HG03432 (cell line): ENCODE results near the gene NAA10.

Source experiments
- ATAC-seq: cut with Tn5 transposase; IDR thresholded peaks from one replicate; pipeline ENCODE4 v1.9.1; 2021; ENCODE audit warnings: mild to moderate bottlenecking, moderate library complexity; ENCODE audit not compliant: unreplicated experiment

Gene NAA10

DNA sequence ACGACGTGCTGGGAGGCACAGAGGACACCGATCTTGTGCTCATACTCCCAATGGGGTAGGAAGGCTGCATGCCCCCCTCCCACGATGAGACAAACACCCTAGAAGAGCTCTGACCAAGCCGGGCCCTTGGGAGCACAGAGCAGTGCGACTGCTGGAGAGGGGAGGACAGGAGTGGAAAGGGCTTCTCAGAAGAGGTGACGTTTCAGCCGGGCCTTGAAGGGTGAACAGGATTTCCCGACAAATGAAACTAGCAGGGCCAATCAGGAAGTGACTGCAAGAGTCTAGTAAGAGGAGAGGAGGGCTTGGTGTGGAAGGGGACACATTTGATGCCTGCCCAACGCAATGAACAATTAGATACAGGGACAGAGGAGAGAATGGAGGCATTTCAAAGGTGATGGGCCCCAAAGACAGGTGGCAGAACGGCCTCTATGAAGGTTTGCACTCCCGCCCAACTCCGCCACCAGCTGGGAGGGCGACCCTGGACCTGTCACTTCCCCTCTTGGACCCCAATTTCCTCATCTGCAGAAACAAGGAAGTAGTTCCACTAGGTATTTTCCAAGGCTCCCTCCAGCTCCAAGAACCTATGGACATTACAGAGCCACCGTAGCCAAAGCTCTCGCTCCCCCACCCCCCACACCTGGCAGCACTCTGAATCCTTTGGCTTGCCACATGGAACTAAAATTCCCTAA lies 32.8 kb upstream of the NAA10 start:
- no peak for ATAC-seq

DNA sequence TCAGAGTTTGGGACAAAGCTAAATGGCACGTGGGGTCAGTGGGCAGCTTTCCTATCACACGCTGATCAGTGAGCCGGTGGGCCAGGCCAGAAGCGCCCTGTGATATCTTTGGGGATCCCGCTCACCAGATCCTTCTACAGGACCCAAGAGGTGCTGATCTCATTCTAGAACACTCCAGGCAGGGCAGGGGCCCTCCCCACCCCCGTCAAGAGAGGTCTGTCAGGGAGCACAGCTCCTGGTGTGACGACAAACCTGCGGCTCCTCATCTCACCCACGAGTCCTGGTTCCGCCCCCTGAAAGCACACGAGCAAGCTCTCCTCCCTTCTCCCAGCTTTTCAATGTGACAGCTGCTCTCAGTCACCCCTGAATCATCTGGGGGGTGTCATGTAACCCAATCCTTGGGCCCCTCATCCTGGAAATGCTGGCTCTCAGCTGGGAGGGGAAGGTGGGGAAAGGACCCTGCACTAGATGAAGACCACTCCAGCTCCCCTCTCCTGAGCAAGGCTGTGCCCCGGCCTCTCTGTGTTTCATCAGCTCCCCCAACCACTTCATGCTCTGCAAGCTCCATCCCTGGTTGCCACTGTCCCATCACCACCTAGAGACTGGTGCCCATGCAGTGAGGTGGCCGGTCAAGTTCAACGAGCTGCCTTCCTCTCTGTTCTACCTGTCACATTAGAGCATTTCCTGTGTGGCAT lies 32.2 kb upstream of the NAA10 start:
- ATAC-seq = no peak

DNA sequence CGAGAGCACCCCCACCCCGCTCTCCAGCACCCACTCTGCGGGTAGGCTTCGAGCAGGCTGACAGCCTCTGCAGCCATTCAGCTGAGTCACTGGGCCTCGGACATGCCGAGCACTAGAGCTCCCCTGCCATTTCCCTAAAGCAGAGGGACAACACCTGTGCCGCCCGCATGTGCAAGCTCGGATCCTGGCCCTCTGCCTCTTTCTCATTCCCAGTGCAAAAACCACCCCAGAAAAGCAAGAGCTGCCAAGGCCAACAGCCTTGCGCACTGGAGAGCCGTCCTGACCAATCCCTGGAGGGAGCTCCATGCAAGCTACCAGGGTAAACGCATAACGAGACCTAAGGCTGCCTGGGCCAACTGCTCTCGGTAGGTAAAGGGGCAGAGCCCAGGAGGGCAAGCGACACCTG lies 31.4 kb upstream of the NAA10 start:
- ATAC-seq = no peak

DNA sequence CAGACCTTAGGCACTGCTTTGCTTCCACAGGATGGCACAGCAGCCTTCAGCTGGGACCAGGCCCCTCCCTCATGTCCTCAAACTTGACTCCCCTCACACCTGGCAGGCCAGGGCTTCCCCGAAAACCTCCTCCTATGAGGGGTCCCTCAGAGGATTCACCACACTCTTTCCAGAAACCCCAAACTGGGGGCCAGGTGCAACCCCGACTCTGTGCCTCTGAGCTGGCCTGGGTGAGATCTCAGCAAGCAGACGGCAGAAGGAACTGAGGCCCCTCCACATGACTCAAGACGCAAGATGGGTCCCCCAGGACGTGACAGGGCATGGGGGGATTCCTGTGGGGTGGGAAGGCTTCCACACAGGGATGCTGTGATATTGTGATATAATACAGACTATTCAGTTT lies 30.6 kb upstream of the NAA10 start:
- ATAC-seq = no peak

- ATAC-seq = no peak
These were observed 29.3 kb upstream of the NAA10 start for GRCh38 chrX:153964105-153964504.

DNA sequence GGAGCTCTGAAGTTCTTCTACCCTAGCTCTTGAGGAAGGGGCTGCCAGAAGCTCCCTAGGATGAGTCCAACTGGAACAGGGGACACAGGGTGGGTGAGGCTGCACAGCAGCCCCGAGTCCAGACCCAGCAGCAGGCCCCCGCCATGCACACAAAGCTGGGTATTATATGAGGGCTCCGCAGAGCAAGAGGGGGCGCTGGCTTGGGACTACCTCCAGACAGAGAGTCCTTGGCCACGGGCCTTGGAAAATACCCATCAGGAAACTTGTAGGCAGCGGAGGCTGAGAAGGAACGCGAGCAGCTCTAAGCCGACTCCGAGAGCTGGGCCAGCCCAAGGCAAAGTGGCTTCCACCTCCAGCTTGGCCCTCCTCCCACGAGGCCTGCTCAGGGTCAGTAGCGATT lies 28.7 kb upstream of the NAA10 start:
- no peak for ATAC-seq

- no peak for ATAC-seq
These were observed 26.5 kb upstream of the NAA10 start for GRCh38 chrX:153961292-153961691.

- no peak for ATAC-seq
These were observed 25.9 kb upstream of the NAA10 start for GRCh38 chrX:153960786-153961185.

DNA sequence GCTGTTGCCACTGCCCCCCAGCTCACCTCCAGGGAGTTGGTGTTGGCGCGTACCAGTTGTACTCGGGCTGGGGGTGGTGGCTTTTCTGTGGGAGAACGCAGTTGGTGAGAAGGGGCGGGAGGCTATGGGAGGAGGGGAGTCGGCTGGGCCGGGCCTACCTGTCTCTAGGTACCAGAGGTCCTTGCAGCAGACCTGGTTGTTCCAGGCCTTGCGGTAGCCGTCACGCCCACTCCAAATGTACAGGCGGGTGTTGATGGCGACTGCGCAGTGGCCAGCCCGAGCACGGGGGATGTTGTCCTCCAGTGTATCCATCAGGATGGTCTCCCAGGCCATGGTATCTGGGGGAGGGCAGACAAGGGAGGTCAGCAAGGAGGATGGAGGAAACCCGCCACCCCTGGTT lies 25.2 kb upstream of the NAA10 start:
- no peak for ATAC-seq

- ATAC-seq = no peak
These were observed 24.8 kb upstream of the NAA10 start for GRCh38 chrX:153959649-153960048.

GRCh38 chrX:153958605-153959004 lies 23.8 kb upstream of the NAA10 start:
- no peak for ATAC-seq

- no peak for ATAC-seq
These were observed 22.4 kb upstream of the NAA10 start for GRCh38 chrX:153957224-153957623.

GRCh38 chrX:153956044-153956907 lies 21.4 kb upstream of the NAA10 start:
- no peak for ATAC-seq

GRCh38 chrX:153955228-153955732 lies 20.4 kb upstream of the NAA10 start:
- ATAC-seq = no peak

DNA sequence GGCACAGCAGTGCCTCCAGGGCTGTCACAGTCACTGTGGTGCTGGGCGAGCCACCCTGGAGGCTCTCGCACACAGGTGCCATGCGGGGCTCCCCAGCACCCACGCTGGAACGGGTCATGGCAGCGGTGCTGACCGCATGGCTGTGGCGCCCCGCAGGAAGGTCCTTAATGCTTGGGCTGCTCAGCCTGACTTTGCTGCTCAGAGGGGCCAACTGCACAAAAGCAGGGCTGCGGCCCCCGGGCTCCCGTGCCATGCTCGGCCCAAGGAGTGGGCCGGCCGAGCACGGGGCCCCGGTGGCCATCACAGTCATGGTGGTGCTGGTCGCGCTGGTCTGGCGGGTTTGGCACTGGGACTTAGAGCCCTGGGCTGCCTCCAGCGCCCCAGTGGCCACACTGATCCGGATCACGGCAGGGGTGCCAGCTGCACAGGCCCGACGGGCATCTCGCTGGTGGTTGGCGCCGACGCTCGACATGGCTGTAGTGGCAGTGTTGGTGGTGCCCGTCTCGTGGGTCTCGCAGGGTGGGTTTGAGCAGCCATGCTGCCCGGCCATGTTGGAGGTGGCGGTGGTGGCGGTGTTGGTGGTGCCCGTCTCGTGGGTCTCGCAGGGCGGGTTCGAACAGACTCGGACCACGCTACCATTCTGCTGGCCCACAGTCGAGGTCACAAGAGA lies 19.9 kb upstream of the NAA10 start:
- no peak for ATAC-seq

DNA sequence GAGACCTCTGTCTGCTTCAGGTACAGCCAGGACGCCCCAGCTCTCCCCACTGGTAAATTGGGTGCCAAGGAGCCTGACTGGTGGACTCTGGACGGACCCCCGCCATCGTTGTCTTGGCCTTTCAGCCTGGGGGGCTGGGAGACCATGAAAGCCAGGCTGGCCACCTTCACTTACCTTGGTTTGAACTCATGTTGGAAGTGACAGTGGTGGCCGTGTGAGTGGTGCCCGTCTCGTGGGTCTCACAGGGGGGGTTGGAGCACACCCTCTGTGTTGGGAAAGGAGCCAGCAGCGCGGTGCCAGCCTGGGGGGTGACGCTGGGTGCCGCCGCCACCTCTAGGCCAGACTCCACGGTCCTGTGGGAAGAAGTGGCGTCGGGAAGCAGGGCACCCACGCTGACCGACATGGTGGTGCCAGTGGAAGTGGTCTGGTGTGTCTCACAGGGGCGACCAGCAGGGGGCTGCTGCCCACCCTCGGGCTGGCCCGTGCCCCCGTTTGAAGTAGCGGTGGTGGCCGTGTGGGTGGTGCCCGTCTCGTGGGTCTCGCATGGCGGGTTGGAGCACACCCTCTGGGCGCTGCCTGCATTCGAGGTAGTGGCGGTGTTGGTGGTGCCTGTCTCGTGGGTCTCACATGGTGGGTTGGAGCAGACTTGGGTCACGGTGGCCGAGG lies 19.2 kb upstream of the NAA10 start:
- ATAC-seq = no peak

DNA sequence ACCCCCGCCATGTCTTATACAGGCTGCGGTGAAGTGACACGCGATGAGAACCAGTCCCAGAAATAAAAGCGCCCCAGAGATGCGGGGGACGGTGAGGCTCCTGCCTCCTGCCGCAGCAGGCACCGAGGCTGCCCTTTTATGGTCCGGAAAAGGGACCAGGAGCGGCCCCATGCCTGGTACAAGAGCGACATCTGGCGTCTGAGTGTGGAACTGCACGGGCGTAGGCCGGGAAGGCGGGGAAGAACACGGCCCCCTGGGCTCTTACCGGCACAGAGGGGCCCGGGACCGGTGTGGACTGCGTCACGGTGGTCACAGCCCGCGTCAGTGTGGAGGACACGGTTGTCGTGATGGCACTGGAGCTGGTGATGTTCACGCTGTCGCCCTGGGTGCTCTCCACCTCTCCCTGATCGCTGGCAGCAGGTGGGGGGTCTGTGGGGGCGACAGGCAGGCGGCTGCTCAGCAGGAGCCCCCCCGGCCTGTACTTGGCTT lies 18.5 kb upstream of the NAA10 start:
- no peak for ATAC-seq

- no peak for ATAC-seq
These were observed 17.7 kb upstream of the NAA10 start for GRCh38 chrX:153952373-153953026.

DNA sequence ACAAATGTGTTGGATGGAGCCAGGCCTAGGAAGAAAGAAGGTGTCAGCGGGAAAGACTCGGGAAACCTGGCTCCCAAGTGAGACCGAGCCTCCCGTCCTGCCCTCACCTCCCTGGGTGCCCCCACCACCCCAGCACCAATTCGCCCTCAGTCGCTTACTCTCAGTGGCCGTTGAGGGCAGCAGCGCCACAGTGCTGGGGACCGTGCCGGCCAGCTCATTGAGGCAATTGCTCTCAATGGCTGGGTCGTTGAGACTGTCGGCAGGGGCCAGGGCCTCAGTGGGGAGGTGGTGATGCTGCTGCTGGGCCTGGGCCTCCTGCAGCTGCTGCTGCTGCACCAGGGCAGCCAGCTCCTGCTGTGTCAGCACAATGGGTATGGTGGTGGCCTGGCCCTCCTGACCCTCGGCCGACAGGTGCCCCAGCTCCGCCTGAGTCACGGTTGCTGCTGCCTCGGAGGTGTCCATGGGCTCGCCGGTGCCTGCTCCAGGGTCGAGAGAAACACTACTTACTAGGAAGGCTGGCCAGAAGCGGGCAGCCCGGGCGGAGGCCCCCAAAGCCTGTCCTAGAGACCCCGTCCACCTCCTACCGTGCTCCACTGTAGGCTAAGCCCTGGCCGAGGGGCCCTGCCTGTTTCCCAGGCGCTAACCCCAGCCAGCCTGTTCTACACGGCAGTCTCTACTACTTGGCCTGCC lies 17.0 kb upstream of the NAA10 start:
- ATAC-seq = no peak
